ENCODE data around the gene MYRIP.
"Not testable (repeated sequence)": the region's sequence is repeated elsewhere in the genome, so short reads cannot be mapped to it uniquely, and the experiment has no call there.

The MYRIP gene

DNA sequence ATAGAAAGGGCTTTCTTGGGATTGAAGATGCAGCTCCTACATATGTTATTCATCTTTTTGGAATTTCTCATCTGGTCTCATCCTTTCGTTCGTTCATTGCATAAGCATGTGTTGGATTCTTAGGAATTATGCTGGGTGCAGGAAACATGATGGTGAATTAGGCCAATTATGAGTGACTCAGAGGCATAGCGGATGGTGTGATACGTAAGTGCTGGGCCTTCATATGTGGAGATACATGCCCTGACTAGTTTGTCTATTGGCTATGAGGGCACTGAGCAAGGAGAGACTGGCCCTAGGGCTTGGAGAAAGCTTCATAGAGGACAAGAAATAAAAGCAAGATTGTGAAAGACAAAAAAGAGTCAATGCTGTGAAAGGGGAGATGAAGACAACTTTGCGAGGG, 235.1 kb downstream of the MYRIP start:
- DNase-seq = no peak

DNA sequence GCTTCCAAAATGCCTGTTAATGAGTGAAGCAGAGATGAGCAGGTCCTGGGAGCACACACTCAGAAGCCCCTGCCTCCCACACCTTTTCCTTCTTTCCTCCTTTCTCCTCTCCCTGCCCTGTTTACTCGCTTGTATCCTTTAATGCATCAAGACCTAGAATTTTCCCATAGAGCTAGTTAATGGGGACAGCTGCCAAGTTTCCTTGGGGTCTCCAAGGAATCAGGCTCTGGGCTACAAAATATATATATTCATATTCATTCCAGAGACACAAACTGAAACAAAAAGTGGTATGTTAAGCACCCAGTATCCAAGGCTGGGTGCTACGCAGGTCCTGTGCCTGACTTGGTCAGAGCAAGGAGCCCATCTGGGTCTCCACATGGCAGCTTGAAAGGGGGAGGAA, 235.6 kb downstream of the MYRIP start:
- no peak for DNase-seq

DNA sequence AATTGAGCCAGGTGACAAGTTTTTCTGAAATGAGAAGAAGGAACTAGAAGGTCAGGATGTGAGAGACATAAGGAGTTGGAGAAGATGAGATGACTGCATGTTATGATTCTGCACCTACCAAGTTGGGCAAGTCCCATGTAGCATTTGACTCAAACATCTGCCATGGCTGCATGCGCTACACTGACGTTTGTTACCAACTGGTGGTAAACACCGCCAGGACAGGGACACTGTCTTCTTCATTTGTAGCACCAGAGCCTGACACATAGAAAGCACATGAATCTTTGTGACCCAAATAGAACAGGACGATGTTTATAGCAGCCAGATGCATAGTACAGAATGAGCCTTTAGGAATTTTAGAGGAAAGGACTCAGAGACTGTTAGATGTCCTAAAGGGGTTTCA, 236.7 kb downstream of the MYRIP start:
- DNase-seq = no peak

DNA sequence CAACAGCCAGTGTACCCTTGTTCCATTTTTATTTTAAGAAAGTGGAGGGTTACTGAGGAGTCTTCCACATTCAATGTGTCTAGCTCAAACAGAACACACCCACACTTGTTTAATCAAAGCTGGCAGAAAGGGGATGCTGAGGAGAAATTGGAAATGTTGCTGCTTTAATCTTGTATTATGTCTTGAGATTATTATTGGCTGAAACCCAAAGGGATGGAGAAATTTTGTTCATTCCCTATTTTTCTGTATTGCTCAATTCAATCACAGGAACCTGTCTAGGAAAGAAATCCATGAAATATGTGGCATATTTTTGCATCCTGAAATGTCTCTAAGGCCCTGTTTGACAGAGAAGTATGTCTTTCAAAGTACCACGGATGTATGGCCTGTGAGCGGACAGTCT, 238.0 kb downstream of the MYRIP start:
- DNase-seq = no peak

DNA sequence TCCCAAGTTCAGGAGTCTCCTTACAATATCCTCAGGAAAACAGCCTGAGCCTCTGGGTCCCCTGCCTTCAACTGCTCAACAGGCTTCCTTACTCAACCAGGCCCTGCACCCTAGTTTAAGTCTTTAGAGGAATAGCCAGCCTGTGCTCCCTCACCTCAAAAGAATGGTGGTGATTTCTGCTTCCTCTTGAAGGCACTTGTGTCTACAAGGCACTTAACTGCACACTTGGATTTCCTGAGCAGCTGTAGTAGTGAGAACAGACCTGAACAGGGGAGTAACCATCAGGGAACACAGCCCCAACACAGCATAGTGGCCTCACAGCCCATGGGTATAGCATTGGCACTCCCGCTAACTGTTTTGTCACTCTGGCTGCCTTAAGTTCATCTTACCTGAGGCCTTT, 244.3 kb downstream of the MYRIP start:
- DNase-seq = no peak

DNA sequence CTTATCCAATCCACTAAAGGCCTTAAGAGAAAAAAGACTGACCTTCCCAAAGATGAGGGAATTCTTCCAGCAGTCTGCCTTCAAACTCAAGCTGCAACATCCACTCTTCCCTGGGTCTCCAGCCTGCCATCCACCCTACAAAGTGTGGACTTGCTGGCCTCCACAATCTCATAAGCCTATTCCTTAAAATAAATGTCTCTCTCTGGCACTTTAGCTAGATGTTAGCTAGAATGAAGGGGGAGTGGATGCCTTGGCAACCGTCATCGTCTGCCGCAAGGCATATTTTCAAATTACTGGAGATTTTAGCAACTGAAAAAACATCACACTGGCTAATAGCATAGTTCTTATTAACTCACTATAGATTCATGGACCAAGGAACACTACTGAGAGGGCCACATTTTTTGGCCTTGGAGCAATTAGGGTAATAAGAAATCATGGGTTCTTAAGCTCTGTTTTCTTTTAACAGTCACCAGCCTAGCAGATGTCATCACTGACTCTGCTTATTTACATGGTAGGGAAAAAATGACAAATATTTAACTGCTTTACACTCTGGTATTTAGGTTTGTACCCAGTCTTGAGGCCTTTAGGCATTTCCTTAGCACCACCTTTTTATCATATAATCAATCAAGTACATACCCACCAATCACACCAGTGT, 245.3 kb downstream of the MYRIP start:
- DNase-seq = no peak

DNA sequence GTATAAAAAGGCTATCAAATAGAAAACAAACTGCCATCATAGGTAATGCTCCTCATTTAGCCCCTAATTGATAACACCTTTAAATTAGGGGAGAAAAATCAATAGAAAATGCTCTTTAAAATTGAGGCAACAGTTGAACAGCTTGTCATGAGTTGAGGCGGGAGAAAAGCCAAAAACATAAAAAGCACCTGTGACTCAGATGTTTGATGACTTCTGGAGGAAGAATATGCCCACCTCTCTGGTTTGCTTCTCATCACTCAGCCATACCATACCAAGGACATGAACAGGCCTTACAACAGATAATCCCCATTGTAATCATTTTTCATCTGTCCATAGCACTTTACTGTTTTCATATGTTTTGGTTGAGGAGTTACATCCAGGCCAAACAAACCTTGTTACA, 246.0 kb downstream of the MYRIP start:
- DNase-seq = no peak

DNA sequence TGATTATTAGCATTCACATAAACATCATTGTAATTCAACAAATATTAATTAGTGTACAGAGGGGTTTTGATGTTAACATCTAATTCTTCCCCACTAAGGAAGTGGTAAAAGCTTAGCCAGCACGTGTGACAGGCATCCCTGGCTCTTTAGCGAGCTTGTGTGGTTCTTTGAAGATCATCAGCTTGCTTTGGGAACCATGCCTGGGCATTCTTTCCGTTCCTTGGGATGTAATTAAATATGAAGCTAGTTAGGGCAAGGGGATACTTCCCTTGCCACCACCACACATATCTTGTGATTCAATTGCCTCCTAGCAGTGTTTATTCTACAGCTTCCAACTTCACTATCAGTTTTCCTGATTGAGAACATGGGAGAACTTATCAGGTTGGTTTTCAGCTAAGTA, 246.5 kb downstream of the MYRIP start:
- no peak for DNase-seq

DNA sequence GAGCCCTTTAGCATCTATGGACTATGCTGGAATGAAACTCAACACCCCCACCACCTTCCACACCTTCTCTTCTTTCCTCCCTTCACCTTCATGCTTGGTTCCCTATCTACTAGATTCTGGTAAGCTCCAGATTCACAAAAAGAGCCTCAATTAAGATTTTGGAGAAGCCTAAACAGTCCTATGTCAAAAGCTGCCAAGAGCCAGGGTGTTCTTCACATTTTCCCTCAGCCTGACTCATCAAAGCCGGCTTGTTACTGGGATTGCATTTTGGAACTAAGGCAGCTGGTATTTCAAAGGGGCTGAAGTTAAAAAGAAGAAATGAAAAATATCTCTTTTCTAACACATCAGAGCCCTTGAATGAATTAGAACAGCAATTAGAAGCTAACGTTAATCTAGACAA, 247.7 kb downstream of the MYRIP start:
- DNase-seq = no peak

DNA sequence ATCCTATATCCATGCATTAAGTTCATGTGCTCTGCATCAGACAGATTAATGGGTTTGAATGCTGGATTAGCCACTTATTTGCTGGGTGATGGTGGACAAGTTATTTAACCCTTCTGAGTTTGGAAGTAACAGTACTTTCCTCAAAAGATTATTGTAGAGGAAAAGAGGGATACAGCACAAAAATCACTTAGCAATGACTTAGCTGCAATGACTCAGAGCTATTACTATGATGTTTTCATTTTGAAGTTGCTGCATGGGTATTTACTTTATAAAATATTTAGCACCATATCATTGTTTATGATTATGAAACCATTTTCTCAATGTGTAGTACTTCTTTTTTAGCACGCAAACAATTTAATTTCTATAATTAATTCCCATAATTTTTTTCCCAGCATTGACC, 248.4 kb downstream of the MYRIP start:
- no peak for DNase-seq

DNA sequence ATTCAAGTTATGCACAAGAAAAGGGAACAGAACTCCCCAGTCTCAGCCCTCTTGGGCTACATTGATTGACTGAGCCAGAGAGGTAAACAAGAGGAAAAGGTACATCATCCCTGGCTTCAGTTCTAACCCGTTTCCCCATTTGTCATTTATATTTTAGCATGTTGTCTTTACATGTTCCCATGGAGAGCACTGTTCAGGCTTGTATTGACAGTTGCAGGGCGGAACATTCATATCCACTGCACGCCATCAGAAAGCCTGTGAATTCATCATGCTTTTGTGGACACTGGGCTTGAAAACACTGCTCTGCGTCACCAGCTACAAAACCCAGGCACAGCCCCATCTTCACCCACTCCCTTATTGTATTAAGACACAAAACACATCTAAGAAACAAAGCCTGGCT, 259.2 kb downstream of the MYRIP start:
- DNase-seq = no peak

DNA sequence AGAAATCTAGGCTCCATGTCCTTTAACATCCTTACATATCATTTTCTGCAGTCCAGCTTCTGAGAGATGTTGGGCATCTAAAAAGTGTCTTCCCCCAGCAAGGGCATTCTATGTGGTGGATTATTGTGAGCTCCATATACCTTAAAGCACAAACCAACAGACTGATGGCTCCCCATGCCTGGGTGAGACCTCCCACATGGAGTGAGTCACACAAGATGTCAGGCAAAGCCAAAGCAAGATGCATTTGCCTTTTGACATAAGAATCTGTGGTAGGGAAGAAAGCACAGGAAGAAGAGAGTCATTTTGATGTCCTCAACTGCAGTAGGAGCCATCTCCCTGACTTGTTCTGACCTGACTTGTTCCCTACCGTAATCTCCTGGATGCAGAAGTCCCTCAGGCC, 261.4 kb downstream of the MYRIP start:
- no peak for DNase-seq

DNA sequence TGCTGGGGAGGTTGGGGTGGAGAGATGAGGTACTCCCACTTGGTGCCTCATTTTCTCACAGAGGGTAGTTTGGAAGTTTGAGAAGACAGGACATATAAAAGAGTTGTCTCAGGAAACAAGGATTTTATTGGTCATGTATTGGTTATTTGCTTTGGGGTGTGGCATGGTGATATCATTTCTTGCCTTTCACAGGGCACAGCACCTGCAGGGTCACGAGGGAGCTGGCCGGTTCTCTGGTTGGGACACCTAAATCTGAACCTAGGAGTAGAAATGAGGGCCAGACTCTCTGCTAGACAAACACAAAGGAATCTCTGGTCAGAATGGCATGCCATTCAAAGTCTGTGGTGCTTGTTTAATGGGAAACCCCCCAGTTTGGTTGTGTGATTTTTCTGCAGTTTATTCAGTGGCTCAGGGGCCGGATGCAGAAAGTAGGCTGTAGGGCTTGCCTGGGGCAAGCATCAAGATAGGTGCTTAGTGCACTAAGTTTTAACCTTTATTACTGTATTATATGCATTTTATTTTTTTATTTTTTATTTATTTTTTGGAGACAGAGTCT, 262.4 kb downstream of the MYRIP start:
- no peak for DNase-seq

DNA sequence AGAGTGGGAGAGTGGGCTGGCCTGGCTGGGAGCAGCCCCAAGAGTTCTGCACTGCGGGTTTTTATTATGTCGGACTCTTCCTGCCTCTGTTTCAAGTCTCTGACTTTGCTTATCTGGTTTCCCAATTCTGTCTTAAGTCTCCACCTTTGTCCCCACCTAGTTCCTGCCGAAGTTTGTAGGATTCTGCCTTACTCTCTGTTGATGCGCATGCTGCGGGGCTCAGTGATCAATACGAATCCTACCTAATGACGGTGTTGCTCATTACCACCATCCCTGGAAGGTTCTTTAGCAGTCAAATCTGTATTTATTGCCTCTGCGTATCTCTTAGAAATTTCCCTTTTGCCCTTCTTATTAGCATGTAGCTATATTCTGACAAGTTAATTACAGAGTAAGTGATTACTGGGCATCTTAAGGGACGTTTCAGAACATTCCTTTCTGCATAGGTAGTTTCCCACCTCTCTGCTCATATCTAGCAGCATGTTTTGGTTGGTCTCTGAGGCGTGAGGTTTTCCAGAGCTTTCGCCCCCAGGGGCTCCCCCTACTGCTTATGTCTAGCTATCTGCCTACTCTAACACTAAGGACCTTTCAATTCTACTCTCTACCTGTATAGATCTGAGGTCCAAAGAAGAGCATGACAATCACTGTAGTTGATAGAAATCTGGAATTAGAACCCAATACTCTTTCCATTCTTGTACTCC, 264.1 kb downstream of the MYRIP start:
- no peak for DNase-seq

DNA sequence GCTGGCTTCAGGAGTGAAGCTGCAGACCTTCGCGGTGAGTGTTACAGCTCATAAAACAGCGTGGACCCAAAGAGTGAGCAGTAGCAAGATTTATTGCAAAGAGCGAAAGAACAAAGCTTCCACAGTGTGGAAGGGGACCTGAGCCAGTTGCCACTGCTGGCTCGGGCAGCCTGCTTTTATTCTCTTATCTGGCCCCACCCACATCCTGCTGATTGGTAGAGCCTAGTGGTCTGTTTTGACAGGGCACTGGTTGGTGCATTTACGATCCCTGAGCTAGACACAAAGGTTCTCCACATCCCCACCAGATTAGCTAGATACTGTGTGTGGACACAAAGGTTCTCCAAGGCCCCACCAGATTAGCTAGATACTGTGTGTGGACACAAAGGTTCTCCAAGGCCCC, 267.7 kb downstream of the MYRIP start:
- not testable (repeated sequence) for DNase-seq

DNA sequence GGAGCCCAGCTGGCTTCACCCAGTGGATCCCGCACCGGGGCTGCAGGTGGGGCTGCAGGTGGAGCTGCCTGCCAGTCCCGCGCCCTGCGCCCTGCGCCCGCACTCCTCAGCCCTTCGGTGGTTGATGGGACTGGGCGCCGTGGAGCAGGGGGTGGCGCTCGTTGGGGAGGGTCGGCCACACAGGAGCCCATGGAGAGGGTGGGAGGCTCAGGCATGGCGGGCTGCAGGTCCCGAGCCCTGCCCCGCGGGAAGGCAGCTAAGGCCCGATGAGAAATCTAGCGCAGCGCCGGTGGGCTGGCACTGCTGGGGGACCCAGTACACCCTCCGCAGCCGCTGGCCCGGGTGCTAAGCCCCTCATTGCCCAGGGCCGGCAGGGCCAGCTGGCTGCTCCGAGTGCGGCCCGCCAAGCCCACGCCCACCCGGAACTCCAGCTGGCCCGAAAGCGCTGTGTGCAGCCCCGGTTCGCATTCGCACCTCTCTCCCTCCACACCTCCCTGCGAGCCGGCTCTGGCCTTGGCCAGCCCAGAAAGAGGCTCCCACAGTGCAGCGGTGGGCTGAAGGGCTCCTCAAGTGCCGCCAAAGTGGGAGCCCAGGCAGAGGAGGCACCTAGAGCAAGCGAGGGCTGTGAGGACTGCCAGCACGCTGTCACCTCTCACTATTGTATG, 268.6 kb downstream of the MYRIP start:
- DNase-seq = not testable (repeated sequence)

DNA sequence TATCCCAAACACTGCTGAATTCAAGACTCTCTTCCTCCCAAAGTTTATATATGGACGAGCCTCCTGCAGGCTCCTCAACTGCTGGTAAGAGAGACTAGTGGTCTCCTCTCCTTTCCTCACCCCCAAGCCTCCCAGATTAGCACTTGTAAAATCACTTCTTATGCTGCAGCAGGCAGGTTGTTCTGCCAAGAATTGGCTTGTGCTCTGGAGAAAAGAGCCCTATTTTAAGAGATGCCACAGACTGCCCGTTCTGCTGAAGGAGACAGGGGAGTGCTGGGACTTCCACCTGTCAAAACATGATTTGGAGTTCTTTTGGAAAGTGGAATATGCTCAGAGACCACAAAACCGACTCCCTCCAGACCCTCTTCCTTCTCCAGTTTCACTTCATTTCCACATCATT, 269.2 kb downstream of the MYRIP start:
- DNase-seq = no peak

DNA sequence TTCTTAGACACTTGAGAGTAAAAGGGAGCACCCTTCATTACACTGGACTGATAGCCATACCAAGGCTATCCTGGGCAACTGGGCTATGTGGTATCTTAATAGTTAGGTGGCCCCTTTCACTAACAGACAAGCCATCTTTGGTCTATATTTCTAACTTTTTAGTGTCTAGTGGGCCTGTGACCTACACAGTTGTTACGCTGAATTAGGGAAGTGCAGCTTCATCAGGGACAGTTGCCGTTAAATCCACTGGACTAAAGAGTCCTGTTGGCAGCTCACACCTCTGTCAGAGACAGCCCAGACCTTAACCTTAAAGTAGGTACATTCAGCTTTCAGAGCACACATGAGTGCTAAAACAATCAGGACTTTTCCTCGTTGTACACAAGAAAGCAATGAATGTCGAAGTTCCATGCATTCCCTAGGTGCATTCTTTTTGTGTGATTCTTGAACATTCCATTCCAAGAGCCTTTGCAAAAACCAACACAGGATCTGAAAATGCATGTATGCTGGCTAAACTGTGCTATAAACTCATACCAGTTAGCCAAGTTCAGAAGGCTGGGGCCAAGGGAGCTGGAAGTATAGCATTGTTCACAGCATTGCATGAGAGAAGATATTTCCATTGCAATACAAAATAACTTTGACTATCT, 269.9 kb downstream of the MYRIP start:
- DNase-seq = no peak

DNA sequence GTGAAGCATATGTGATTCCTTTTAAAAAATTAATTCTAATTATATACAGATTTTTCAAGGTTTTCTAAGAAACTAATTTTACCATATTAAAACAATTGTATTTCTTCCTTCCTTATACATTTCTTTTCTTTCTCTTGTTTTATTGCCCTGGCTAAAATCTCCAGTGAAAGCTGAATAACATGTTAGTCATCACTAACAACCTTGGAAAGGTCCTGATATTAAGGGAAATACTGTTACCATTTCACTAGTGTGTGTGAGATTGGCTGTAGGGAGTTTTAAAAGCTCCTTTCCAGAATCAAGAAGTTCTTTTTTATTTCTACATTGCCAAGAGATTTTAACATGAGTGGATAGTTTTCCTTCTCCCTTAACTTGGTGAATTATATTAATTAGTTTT, 270.4 kb downstream of the MYRIP start:
- no peak for DNase-seq

DNA sequence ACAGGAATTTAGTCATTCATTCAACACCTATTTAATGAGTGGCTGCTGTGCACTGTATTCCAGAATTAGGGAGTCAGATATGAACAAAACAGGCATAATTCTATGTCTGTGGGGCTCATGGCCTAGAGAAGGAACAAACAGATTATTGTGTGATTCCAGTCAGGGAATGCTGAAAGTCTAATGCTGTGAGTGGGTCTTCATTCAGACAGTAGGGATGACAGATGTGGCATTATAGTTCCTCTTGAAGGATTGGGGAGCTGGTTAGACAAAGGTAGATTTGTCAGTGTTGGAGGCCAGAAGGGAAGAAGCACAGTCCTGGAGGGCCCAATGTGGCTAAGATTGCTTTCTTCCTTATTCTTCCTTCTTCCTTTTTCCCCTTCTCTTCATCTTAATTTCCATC, 273.7 kb downstream of the MYRIP start:
- no peak for DNase-seq

DNA sequence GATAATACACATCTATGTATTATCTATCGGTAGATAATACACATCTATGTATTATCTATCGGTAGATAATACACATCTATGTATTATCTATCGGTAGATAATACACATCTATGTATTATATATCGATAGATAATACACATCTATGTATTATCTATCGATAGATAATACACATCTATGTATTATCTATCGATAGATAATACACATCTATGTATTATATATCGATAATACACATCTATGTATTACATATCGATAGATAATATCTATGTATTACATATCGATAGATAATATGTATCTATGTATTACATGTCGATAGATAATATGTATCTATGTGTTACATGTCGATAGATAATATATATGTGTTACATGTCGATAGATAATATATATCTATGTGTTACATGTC, 275.0 kb downstream of the MYRIP start:
- not testable (repeated sequence) for DNase-seq

DNA sequence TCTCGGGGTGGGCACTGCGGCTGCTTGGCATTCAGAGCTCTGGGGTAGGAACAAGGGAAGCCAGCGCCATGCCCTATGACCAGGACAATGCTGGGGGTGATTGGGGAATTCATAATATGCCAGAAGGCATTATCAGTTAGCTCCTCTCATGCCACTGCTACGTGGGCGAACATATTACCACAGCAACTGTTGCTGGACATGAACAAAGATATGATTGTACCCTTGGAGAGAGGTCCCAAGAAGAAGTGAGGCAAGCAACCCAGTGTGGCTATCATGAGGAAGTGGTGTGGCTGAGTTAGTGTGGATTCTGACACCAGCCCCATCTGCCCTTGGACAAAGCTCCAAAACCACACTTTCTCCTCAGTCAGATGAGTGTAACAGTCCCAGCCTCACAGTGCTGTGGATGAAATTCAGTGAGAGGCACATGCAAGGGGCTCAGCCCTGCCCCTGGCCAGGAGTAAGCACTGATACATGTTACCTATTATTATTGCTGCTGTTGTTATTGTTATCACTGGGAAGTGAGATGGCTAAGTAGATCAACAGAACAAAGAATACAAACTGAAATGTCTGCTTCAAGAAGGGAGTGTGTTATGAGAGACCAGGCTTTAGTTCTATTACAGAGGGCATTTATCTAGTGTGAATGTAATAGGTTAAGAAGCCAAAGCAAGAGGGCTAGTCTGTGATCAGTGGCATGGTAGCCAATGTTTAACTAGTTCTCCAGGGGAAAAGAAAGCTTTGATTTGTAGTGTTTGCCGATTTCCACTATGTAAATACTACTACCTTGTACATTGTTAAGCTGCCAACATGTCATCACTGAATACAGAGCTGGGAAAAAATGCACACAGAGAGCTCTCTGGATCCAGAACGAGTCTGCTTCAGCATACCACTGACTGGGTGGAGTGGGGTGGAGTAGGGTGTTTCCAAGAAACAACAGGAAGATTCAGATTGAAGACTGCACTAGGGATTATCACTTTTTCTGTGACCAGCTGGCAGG, 277.8 kb downstream of the MYRIP start:
- no peak for DNase-seq

Data from stimulated activated naive CD4-positive, alpha-beta T cell (primary cell).